GM21723 (cell line): ENCODE measurements around the gene SIK1.
"Not testable (repeated sequence)": the region's sequence is repeated elsewhere in the genome, so short reads cannot be mapped to it uniquely, and the experiment has no call there.

ENCODE experiments used
- ATAC-seq: cut with Tn5 transposase; IDR thresholded peaks from one replicate; pipeline ENCODE4 v1.9.1; 2021; ENCODE audit warnings: mild to moderate bottlenecking, moderate library complexity; ENCODE audit not compliant: unreplicated experiment

The SIK1 gene

DNA sequence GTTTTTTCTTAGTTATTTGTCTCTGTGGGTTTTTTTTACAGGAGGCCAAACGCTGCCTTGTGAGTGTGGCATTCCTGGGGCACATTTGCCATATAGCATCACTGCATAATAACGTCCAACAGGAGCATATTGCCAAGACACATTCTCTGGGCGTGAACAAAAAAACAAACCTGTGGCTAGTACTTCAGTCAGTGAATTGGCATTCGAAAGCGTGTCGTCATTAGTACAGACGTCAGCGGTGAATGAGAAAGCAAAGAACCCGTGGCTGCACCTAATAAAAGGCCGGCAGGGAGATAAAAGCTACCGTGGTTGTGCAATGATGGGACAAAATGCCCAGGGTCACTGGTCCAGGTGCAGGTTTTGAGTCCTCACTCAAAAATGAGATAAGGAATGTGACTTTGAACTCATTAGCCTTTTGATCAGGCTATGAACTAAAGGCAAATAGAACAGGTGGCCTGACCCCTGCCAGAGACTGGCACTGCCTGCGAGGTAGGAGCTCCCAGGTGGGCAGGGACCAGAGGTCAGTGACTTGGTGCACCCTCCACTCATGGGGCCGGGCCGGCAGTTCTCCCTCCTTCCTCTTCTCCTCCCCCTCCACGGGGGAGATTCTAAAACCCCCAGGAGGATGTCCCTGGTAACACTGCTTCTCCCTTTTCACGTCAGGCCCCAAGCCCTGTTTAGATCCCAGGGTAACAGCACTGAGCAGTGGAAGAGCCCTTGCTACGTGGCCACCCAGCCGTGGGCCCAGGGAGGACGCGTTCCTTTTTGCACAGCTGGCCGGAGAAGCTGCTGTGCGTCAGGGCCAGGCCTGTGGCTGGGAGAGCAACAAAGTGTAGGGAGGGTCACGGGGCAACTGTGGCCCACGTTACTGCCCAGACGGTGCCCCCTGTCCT lies 14.2 kb upstream of the SIK1 start:
- not testable (repeated sequence) for ATAC-seq

DNA sequence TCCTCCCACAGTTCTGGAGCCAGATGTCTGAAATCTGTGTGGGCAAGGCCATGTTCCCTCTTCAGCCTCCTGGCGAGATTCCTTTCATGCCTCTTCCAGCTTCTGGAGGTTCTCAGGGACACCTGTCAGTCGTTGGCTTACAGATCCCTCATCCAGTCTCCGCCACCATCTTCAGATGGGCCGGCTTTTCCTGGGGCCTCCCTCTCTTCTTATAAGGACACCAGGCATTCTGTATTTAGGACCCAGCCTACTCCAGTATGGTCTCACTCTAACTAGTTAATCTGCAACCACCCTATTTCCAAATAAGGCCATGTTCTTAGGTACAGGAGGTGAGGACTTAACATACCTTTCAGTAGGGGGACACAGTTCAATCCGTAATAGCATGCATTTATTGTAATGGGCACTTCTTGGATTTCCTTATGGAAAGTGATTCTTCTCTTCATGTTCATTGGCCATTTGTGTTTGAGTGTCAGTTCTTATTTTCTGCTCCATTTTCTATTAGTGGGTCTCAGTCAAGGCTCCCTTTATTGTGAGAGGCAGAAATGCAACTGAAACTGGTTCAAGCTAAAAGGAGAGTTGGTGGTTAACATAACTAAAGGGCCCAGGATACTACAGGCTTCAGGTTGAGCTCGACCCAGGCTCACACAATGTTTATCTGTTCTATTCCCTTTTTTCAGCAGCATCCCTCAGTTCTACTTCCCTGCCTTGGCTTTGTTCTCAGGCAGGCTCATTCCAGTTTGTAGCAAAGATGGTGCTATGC lies 12.6 kb upstream of the SIK1 start:
- not testable (repeated sequence) for ATAC-seq

DNA sequence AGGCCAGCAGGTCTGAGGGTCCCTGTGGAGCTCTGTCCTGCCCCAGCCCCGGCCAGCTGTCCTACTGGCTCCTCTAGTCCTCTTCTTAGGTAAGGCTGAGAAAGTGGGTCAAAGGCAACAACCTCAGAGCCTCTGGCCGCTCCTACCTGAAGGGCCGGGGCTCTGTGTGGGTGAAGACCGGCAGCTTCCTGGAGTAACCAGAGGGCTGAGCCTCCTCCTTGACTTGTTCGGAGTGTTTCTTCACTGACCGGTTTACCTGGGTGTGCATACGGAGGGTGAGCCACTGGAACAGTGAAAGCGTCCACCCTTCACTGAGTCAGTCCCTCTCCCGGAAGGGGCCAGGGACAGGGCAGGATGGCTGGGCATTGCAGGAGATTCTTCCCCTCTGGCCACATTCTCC lies 9.3 kb upstream of the SIK1 start:
- ATAC-seq = not testable (repeated sequence)

DNA sequence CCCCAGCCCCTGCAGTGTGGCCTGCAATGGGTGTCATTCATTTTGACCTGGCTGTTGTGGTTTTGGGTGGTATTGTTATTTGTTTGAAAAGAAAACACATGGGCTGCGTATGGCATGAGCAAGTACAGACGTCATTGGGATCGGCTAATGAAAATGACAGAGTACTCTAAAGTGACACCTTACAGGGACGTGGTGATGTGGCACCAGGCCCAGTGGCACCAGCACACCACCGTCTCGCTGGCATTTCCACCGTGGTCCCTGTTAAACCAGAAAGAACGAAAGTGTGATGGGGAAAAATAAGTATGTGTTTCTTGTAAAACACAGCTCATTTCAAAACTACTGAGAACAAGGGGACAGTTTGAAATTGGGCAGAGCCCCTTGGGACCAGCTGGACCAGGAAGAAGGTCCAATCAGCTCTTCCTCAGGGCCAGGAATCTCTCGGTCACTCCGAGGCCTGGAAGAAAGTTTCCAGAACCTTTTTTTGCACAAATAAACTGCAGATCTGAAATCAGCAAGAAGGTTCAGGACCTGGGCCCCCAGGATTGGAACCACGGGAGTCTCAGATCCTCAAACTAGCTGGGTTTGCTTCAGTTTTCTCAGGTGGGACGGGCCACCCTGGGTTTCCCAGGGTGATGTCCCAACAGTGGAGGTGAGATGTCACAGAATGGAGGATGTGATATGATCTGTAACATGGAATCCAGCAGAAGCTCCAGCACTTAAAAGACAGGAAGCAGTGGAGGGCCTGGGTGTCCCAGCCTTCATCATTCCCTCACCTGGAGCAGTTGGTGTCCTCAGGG lies 6.6 kb upstream of the SIK1 start:
- ATAC-seq = not testable (repeated sequence)

DNA sequence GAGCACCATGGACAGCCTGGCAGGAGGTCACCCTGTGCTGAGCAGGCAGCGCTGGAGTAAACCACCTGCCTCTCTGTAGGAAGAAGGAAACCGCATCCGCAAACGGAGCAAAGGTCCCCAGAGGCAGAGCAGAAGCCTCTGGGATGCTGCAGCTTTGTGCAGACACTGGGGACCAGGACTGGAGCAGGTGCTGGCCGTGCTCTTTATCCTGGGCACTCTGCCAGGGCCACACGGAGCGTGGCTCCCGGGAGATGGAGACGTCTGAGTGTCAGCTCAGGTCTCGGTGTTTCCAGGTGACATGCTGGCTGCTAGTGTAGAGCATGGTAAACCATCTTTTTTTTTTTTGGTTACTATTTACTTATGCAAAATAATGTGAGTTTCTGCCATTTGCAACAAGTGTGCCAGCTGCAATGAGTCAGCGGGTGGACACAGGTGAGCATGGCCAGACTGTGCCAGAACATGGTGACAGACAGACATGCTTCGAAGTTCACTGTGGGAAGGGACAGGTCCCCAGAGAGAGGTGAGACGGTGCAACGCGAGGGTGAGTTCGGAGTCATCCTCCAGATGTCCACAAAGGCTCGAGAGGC lies 4.0 kb upstream of the SIK1 start:
- ATAC-seq = not testable (repeated sequence)

DNA sequence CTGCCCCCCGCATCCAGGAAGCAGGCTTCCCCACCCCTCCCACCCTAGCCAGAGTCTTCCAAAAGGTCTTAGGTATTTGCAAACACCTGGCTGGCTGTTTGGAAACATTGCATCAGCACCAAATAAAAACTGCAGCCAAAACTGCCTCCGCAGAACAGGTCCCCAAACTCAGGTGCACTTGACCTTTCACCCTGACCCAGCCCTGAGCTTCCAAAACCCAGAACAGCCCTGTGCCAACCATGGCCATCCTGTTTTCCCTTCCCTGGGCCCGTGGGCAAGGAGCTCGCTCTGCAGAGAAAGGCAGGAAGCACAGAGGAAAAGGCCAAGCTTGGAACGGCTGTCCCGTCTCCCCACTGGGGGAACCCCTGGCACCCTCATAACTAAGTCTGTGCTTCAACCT lies 2.0 kb upstream of the SIK1 start:
- not testable (repeated sequence) for ATAC-seq

DNA sequence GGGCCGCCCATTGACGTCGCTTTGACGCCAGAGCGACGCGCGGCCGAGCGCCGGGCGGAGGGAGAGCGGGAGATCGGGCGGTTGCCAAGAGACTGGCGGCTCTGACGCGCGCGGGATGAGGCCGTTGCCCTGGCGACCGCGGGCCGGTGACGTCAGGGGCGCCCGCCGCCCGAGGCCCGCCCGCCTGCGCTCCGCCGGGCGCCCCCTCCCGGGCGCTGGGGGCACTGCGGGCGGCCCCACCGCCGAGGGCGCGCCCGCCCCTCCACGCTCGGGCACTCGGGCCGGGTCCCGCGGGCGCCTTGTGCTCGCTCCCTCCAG lies 270 bp upstream of the SIK1 start:
- peak; percentile 75 for ATAC-seq

DNA sequence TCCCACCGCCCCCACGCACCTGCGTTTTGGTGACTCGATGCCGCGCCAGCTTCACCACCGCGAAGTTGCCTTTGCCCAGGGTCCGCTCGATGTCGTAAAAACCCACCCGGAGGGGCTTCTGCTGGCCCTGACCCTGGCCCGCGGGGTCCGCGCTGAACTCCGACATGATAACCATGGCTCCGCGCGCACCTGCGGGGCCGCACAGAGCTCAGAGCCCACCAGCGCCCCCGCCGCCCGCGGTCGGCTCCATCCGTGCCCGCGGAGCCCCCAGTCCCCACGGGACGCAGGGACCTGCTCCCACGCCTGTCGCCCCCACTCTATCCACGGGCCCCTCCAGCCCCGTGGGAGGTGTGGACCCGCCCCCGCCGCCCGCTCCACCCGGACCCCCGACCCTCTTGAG lies 927 bp downstream of the SIK1 start:
- not testable (repeated sequence) for ATAC-seq

DNA sequence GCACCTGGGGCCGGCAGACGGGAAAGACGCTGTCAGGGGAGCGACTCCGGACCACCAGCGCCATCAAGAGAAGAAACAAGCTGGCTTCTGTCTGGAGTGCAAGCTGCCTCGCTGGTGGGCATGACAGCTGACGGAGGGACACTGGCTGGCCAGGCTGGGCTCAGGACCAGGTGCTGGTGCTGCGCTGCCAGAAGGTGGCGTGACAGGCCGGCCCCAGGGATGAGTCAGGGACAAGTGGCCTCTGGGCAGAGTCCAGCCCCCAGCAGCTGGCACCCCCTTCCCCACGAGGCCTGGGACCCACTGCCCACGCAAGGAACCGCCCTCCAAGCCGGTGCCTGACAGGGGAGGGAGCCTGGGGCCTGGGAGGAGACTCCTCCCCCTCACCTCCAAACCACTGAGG lies 7.5 kb downstream of the SIK1 start:
- not testable (repeated sequence) for ATAC-seq

DNA sequence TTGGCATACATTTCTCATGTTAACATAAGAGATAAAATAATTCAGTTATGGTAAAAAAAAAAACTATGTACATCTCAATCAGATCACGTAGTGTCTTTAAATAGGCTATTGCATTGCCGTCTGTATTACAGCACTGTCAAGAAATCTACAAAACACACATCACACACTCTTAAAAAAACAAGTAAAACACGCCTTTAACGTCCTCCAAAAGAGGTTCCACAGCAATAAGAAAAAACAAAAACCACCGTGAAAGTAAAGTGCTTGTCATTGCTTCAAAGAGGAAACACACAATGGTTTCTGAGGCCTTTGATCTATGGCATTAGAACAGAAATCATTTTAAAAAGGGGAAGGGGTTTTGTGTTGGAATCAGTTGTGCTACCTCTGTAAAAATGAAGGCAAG lies 12.4 kb downstream of the SIK1 start:
- not testable (repeated sequence) for ATAC-seq

DNA sequence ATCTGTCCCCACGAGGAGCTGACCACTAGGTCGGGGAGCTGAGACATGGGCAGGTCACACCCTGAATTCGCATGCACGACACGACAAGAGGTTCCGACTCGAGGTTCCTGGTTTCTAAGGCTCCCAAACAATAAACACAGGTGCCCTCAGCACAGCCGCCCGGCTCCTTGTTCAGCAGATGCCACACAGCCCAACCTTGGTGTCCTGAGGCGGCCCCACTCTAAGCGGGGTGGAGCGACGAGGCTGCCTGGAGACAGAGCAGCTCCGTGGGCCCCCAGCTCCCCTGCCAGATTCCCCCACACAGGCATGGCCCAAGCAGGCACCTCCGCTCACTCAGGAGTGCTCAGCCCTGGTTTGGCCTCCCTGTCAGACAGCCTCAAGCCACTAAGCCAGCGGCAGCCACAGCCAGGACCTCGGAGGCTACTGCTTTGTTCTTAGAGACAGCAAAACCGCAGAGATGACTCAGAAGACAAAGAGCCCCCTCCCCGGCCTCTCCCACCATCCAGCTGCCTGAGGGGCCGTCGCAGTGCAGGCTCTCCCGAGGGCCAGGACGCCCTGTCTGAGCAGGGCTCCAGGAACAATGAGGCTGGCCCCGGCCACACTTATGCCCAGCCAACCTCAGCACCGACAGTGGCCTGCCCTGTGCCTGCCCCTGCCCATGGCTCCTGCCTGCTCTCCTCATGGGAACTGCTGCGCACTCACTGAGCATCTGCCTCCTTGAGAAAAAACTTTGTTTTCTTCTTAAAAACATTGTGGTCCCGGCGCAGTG lies 14.7 kb downstream of the SIK1 start:
- ATAC-seq = not testable (repeated sequence)

DNA sequence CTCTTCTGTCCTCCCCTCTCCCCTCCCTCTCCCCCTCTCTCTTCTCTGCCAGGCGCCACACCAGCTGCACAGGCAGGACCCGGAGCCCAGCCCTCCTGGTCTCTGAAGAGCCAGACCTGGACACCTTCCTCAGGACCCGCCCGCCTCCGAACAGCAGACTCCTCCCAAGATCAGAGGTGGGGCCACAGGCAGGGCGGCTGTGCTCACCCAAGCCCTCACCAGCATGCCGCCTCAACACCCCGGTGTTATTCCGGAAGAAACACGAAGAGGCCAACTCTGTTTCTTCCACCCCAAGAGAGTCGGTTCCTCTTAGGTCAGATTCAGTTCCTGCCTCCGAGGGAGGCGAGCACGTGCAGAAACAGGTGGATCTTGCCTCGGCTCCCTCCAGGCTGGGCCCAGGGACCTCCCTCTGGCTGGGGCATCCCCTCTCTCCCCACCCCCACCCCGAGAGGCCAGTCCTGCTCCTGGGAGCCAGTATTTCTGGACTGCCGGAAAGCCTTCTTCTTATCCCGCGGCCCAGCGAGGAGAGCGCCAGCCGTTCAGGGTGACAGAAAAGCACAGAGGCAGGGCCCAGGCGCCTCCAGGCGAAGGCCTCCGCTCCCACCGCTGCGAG lies 16.4 kb downstream of the SIK1 start:
- ATAC-seq = peak; percentile 72

DNA sequence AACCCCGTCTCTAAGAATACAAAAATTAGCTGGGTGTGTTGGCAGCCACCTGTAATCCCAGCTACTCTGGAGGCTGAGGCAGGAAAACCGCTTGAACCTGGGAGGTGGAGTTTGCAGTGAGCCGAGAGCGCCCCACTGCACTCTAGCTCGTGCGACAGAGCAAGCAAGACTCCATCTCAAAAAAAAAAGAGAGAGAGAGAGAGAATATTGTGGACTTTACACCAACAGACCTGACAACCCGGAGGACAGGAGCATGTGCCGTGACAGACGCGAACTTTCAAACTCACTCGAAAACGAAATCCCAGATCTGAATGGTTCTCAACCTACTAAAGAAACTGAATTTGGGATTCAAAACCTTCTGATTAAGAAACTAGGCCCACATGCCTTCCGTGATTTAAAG lies 19.8 kb downstream of the SIK1 start:
- ATAC-seq = not testable (repeated sequence)

DNA sequence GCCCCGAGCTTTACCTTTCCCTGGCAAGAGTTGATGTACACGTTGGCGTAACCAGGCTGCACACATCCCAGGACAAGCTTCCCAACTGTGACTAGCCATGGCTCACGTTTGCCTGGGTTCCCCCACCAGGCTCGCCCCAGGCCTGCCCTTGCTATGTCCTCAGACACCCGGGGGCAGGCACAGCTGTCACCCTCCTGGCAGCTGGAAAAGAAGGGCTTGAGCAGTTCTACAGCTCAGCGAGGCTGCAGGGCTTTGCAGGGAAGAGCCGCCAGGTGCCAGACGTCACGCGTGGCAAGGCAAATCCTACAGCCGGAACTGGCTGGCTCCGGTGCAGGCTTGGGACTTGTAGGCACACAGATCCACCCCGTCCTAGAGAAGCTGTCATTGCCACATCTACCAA lies 22.5 kb downstream of the SIK1 start:
- ATAC-seq = not testable (repeated sequence)

DNA sequence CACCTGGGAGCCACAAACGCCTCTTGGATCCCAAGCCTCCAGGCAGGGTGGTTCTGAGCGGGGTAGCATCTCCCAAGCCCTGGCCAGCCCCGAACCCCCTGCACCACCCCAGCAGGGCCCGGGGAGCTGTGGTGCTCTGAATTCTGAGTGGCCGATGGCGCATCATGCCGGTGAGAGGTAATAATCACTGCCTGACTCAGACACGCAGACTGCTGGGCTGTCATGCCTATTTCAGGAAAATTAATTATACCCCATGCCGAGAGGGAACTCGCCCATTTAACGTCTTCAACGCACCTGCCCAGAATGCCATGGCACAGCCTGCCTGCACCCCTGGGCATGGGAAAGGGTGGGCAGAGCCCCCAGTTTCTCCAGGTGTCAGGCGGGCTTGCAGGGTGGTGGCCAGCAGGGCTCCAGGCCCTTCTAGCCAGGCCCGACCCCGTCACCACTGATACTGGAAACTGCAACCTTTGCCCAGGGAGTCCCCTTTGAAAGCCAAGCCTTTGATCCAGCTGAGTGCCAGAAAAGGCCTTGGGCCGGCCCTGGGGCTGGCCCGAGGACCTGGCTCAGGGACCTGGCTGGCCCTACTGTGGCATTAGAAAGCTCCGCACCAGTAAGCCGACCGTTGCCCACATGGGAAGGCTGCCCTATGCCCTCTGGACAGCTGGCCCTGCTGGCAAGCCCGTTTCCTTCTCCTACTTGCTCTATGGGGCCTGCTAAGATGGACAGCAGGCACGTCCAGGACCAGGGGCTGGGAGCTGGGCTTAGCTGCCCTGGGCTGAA lies 23.1 kb downstream of the SIK1 start:
- ATAC-seq = not testable (repeated sequence)

DNA sequence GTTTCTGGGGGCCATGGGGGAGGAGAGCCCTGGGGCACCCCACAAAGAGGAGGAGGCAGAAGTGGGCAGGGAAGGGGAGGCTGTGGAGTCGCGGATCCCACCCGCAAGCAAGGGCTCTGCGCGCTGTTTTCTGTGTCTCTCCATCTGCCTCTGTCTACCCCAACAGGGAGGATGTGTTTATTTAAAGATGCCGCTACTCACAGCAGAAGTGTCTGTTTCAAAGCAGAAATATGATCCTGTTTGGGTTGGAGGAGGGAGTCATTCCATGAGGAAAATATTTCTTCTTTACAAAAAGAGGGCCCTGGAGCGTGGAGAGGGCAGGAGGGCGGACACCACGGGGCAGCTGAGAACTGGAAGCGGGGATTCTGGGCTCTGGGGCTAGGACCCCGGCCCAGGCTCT lies 25.8 kb downstream of the SIK1 start:
- not testable (repeated sequence) for ATAC-seq

DNA sequence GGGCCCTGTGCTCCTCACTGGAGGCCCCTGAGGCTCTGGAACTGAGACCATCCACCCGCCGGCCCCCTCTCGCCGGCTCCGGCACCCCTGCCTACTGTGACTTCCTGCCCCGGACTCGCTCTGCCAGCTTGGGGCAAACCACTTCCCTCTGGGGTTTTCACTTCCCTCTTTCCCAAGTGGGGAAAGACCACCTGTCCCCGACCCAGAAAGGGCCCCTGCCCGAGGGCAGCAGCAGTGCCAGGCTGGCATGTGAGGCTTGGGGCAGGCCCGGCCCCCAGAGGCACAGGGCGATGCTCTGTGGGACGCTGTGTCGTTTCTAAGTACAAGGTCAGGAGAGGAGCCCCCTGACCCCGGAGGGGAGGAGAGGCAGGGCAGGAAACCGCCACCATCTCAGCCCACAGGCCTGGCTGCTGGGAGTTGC lies 27.3 kb downstream of the SIK1 start:
- ATAC-seq = not testable (repeated sequence)

DNA sequence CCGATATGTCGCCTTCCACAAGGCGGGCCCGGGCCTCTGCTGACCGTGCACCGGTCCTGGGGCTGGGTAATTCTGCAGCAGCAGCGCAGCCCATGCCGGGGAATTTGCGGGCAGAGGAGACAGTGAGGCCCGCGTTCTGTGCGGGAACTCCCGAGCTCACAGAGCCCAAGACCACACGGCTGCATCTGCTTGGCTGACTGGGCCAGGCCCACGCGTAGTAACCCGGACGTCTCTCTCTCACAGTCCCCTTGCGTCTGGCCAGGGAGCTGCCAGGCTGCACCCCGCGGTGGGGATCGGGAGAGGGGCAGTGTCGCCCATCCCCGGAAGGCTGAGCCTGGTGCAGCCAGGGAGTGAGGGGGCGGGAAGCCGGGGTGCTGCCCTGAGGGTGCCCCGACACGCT lies 27.8 kb downstream of the SIK1 start:
- not testable (repeated sequence) for ATAC-seq

DNA sequence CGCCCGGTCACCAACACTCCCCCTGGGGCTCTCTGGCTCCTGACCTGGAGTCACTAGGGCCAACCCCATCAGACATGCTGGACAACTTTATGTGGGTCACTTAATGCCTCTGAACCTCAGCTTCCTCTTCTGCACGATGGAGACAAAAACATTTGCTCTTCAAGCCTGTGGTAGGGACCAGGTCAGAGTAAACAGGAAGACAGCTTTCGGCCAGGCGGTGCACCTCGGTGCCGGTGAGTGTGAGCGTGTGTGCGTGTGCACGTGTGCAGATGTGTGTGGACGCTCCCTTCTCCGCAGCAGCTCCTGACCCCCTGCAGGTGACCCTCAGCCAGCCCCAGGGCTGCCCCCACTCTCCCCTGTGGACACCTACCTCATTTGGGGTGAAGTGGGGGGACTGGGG lies 28.4 kb downstream of the SIK1 start:
- ATAC-seq = not testable (repeated sequence)
